WTC11 (cell line): ENCODE results near the gene APBA3. TPM values are rescaled to one million over a fixed set of nuclear protein-coding genes. Genes with fewer than 3 reads are reported as not detected.

Experiments used
- AR ChIP-seq: fragments of 250-450 bp; sonication (Bioruptor Pico); IDR thresholded peaks from 2 replicates; pipeline ENCODE4 v1.9.0; 2021; ENCODE audit warnings: mild to moderate bottlenecking
- ATF1 ChIP-seq: sonication (generic); formaldehyde crosslinking; IDR thresholded peaks from 2 replicates; pipeline ENCODE4 v1.8.1; 2023; ENCODE audit warnings: mild to moderate bottlenecking, moderate library complexity, missing genetic modification reagents
- CDX4 ChIP-seq: fragments of 250-450 bp; sonication (Bioruptor Pico); IDR thresholded peaks from 2 replicates; pipeline ENCODE4 v1.9.0; 2021; ENCODE audit warnings: moderate library complexity, mild to moderate bottlenecking, inconsistent platforms, borderline replicate concordance
- CREM ChIP-seq: sonication (generic); formaldehyde crosslinking; IDR thresholded peaks from 2 replicates; pipeline ENCODE4 v1.8.1; 2022; ENCODE audit warnings: mild to moderate bottlenecking, missing genetic modification reagents, moderate library complexity
- E2F4 ChIP-seq: sonication (generic); formaldehyde crosslinking; IDR thresholded peaks from 2 replicates; pipeline ENCODE4 v1.8.1; 2022; ENCODE audit warnings: low read depth, mild to moderate bottlenecking, moderate library complexity, missing genetic modification reagents, borderline replicate concordance
- ESRRA ChIP-seq: sonication (generic); formaldehyde crosslinking; IDR thresholded peaks from 2 replicates; pipeline ENCODE4 v1.8.1; 2022; ENCODE audit warnings: mild to moderate bottlenecking, missing genetic modification reagents, borderline replicate concordance
- ETV6 ChIP-seq: sonication (generic); formaldehyde crosslinking; IDR thresholded peaks from 2 replicates; pipeline ENCODE4 v1.8.1; 2022; ENCODE audit warnings: mild to moderate bottlenecking, missing genetic modification reagents
- FOXJ3 ChIP-seq: sonication (generic); formaldehyde crosslinking; IDR thresholded peaks from 2 replicates; pipeline ENCODE4 v1.9.0; 2021; ENCODE audit warnings: missing genetic modification reagents, mild to moderate bottlenecking, borderline replicate concordance
- FOXP1 ChIP-seq: sonication (generic); formaldehyde crosslinking; IDR thresholded peaks from 2 replicates; pipeline ENCODE4 v1.8.0; 2022; ENCODE audit warnings: missing genetic modification reagents, mild to moderate bottlenecking, moderate library complexity, borderline replicate concordance
- IRF2 ChIP-seq: sonication (generic); formaldehyde crosslinking; IDR thresholded peaks from 2 replicates; pipeline ENCODE4 v1.8.0; 2022; ENCODE audit warnings: low read depth, missing genetic modification reagents, borderline replicate concordance
- NFYB ChIP-seq: sonication (generic); formaldehyde crosslinking; conservative IDR thresholded peaks from 2 replicates; pipeline ENCODE4 v1.8.0; 2022; ENCODE audit warnings: low read depth, missing genetic modification reagents
- NR1H2 ChIP-seq: sonication (generic); formaldehyde crosslinking; IDR thresholded peaks from 2 replicates; pipeline ENCODE4 v1.9.0; 2021; ENCODE audit warnings: mild to moderate bottlenecking, moderate library complexity, missing genetic modification reagents
- NR3C1 ChIP-seq: sonication (generic); formaldehyde crosslinking; conservative IDR thresholded peaks from 2 replicates; pipeline ENCODE4 v1.8.1; 2023; ENCODE audit warnings: low read depth, mild to moderate bottlenecking, missing genetic modification reagents
- RORB ChIP-seq: fragments of 250-450 bp; sonication (Bioruptor Pico); IDR thresholded peaks from 2 replicates; pipeline ENCODE4 v1.9.0; 2021; ENCODE audit warnings: mild to moderate bottlenecking
- ZBTB21 ChIP-seq: sonication (generic); formaldehyde crosslinking; IDR thresholded peaks from 2 replicates; pipeline ENCODE4 v1.8.1; 2023; ENCODE audit warnings: mild to moderate bottlenecking, missing genetic modification reagents, borderline replicate concordance
- ZNF263 ChIP-seq: sonication (generic); formaldehyde crosslinking; IDR thresholded peaks from 2 replicates; pipeline ENCODE4 v1.8.1; 2022; ENCODE audit warnings: low read depth, mild to moderate bottlenecking, moderate library complexity, missing genetic modification reagents
- ZNF425 ChIP-seq: fragments of 250-450 bp; sonication (Bioruptor Pico); conservative IDR thresholded peaks from 2 replicates; pipeline ENCODE4 v1.9.0; 2021; ENCODE audit warnings: mild to moderate bottlenecking
- total RNA-seq: library from RNA; stranded (reverse); gene quantifications from 3 replicates; pipeline ENCODE4 v1.2.3, GENCODE V29; 2021
- TF ChIP-seq, protein P1 (sequence below): sonication (generic); formaldehyde crosslinking; IDR thresholded peaks from 2 replicates; pipeline ENCODE4 v1.8.1; 2022; ENCODE audit warnings: mild to moderate bottlenecking, moderate library complexity, missing genetic modification reagents
- TF ChIP-seq, protein P2 (sequence below): sonication (generic); formaldehyde crosslinking; IDR thresholded peaks from 2 replicates; pipeline ENCODE4 v1.8.0; 2022; ENCODE audit warnings: mild to moderate bottlenecking, missing genetic modification reagents
- TF ChIP-seq, protein P3 (sequence below): sonication (generic); formaldehyde crosslinking; IDR thresholded peaks from 2 replicates; pipeline ENCODE4 v1.8.0; 2023; ENCODE audit warnings: missing genetic modification reagents, mild to moderate bottlenecking, borderline replicate concordance

APBA3 gene
- total RNA-seq, 1 experiment from 2014 or later, result 27.5 TPM

DNA sequence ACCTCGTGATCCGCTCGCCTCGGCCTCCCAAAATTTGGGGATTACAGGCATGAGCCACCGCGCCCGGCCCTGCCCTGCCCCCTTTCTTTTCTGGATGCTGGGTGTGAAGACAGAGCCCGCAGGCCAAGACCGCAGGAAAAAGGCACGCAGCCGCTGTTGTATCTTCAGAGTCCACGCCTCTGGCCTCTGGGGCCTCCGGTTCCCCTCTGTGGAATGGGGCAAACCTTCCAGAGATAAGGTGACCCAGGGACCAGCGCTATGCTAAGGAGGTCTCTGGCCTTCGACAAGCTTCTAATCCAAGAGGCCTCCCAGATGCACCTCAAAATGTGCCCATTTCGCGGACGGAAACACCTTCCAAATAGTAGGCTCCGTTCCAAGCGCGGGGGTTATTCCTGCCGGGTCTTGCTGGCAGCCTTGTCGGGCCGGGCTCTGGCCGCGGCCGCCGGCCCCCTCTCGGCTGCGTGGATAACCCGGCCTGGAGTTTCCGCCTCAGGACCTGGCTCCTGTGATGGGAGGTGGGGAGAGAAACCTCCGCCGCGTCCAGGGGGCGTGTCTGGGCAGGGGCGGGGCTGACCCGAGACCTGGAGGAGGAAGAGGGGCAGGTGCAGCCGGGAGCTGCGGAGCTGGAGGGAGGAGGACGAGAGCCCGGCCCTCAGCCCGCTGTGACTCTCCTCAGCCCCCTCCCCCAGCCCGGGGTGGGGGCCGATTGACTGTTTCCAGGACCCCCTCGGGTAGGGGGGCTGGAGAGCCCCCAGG is 40.2 kb downstream of the APBA3 start (continued):
- TF ChIP-seq, protein P1, sequence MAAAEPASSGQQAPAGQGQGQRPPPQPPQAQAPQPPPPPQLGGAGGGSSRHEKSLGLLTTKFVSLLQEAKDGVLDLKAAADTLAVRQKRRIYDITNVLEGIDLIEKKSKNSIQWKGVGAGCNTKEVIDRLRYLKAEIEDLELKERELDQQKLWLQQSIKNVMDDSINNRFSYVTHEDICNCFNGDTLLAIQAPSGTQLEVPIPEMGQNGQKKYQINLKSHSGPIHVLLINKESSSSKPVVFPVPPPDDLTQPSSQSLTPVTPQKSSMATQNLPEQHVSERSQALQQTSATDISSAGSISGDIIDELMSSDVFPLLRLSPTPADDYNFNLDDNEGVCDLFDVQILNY (CRISPR knock-in tag), result peak; percentile 81; the same call in 1 of the 2 replicates
- TF ChIP-seq, protein P2, sequence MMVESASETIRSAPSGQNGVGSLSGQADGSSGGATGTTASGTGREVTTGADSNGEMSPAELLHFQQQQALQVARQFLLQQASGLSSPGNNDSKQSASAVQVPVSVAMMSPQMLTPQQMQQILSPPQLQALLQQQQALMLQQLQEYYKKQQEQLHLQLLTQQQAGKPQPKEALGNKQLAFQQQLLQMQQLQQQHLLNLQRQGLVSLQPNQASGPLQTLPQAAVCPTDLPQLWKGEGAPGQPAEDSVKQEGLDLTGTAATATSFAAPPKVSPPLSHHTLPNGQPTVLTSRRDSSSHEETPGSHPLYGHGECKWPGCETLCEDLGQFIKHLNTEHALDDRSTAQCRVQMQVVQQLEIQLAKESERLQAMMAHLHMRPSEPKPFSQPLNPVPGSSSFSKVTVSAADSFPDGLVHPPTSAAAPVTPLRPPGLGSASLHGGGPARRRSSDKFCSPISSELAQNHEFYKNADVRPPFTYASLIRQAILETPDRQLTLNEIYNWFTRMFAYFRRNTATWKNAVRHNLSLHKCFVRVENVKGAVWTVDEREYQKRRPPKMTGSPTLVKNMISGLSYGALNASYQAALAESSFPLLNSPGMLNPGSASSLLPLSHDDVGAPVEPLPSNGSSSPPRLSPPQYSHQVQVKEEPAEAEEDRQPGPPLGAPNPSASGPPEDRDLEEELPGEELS (CRISPR knock-in tag), result 0 out of 2 replicates have a peak, but pooled peaks have one; percentile 20
- TF ChIP-seq ZBTB21 (CRISPR knock-in tag), result no peak
- TF ChIP-seq E2F4 (CRISPR knock-in tag), result no peak
- no peak for TF ChIP-seq FOXJ3
- TF ChIP-seq CDX4 (CRISPR knock-in tag), result no peak
- TF ChIP-seq RORB, result no peak
- TF ChIP-seq ZNF425 (CRISPR knock-in tag), result no peak
- no peak for TF ChIP-seq ZNF263 (CRISPR knock-in tag)
- 0 out of 2 replicates have a peak, but pooled peaks have one; percentile 69 for TF ChIP-seq CREM (CRISPR knock-in tag)
- peak; percentile 73; the same call in 1 of the 2 replicates for TF ChIP-seq ETV6 (CRISPR knock-in tag)
- TF ChIP-seq NR1H2 (CRISPR knock-in tag), result no peak
- TF ChIP-seq NR3C1, result no peak
- no peak for TF ChIP-seq NFYB (CRISPR knock-in tag)
- TF ChIP-seq FOXP1 (CRISPR knock-in tag), result no peak; the same call in 1 of the 2 replicates
- TF ChIP-seq IRF2, result no peak
- no peak for TF ChIP-seq AR (CRISPR knock-in tag)
- no peak for TF ChIP-seq ATF1 (CRISPR knock-in tag)
- TF ChIP-seq ESRRA (CRISPR knock-in tag), result no peak
- TF ChIP-seq, protein P3, sequence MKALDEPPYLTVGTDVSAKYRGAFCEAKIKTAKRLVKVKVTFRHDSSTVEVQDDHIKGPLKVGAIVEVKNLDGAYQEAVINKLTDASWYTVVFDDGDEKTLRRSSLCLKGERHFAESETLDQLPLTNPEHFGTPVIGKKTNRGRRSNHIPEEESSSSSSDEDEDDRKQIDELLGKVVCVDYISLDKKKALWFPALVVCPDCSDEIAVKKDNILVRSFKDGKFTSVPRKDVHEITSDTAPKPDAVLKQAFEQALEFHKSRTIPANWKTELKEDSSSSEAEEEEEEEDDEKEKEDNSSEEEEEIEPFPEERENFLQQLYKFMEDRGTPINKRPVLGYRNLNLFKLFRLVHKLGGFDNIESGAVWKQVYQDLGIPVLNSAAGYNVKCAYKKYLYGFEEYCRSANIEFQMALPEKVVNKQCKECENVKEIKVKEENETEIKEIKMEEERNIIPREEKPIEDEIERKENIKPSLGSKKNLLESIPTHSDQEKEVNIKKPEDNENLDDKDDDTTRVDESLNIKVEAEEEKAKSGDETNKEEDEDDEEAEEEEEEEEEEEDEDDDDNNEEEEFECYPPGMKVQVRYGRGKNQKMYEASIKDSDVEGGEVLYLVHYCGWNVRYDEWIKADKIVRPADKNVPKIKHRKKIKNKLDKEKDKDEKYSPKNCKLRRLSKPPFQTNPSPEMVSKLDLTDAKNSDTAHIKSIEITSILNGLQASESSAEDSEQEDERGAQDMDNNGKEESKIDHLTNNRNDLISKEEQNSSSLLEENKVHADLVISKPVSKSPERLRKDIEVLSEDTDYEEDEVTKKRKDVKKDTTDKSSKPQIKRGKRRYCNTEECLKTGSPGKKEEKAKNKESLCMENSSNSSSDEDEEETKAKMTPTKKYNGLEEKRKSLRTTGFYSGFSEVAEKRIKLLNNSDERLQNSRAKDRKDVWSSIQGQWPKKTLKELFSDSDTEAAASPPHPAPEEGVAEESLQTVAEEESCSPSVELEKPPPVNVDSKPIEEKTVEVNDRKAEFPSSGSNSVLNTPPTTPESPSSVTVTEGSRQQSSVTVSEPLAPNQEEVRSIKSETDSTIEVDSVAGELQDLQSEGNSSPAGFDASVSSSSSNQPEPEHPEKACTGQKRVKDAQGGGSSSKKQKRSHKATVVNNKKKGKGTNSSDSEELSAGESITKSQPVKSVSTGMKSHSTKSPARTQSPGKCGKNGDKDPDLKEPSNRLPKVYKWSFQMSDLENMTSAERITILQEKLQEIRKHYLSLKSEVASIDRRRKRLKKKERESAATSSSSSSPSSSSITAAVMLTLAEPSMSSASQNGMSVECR, result no peak
